OCI-LY7 (cell line): ENCODE results near the gene ATP5F1D.

Source experiments
- EZH2phosphoT487 ChIP-seq: fragments of 200-600 bp; sonication (generic); IDR thresholded peaks from 2 replicates; pipeline ENCODE4 v1.6.1; 2018; ENCODE audit warnings: low read depth, borderline replicate concordance, mild to moderate bottlenecking, mixed run types, antibody characterized with exemption, low read length, moderate library complexity, mixed read lengths
- TF ChIP-seq, protein P1 (sequence below): fragments of 200-600 bp; sonication (generic); conservative IDR thresholded peaks from 2 replicates; pipeline ENCODE4 v1.5.1; 2014; ENCODE audit warnings: mild to moderate bottlenecking, antibody characterized with exemption, low read length, moderate library complexity, mixed read lengths

DNA sequence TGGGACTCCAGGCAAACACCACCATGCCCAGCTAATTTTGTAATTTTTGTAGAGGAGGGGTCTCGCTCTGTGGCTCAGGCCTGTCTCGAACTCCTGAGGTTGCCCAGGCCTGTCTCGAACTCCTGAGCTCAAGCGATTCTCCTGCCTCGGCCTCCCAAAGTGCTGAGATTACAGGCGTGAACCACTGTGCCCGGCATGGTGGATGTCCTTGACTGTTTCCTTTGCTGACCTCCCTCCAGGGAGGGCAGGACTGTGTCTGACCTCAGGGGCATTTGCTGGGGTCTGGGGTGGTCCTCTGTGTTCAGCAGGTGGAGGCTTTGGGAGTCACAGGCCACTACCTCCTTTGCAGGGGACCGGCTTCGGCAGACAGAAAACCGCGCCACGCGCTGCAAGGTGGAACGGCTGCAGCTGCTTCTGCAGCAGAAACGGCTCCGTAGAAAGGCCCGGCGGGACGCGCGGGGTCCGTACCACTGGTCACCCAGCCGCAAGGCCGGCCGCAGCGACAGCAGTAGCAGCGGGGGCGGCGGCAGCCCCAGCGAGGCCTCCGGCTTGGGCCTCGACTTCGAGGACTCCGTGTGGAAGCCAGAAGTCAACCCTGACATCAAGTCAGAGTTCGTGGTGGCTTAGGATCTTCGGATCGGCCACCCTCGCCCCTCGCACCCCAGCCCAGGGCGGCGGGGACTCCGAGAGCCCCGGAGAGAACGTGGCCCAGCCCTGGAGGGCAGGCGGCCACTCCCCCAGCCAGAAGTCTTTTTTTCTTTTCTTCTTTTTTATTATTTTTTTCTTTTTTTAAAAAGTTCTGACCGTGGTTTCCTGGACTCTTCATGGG lies 15.3 kb downstream of the ATP5F1D start:
- TF ChIP-seq, protein P1, sequence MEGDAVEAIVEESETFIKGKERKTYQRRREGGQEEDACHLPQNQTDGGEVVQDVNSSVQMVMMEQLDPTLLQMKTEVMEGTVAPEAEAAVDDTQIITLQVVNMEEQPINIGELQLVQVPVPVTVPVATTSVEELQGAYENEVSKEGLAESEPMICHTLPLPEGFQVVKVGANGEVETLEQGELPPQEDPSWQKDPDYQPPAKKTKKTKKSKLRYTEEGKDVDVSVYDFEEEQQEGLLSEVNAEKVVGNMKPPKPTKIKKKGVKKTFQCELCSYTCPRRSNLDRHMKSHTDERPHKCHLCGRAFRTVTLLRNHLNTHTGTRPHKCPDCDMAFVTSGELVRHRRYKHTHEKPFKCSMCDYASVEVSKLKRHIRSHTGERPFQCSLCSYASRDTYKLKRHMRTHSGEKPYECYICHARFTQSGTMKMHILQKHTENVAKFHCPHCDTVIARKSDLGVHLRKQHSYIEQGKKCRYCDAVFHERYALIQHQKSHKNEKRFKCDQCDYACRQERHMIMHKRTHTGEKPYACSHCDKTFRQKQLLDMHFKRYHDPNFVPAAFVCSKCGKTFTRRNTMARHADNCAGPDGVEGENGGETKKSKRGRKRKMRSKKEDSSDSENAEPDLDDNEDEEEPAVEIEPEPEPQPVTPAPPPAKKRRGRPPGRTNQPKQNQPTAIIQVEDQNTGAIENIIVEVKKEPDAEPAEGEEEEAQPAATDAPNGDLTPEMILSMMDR, result no peak
- no peak for TF ChIP-seq EZH2phosphoT487
